NB4 (cell line): Measurements from ENCODE around the gene MCCC1.

Source experiments
- DNase-seq: peaks from one replicate; pipeline ENCODE4 v3.0.0; 2010; ENCODE audit warnings: low read depth
- H3K4me3 ChIP-seq: one replicate; pipeline ENCODE4 v1.5.1; 2011; ENCODE audit warnings: mild to moderate bottlenecking, low read depth, low read length, moderate library complexity
- CTCF ChIP-seq: IDR thresholded peaks from one replicate; pipeline ENCODE4 v1.5.1; 2012; ENCODE audit warnings: low read depth, low read length
- MAX ChIP-seq: IDR thresholded peaks from 2 replicates; pipeline ENCODE4 v1.6.1; 2011; ENCODE audit warnings: low read depth, low read length
- MYC ChIP-seq: IDR thresholded peaks from 2 replicates; pipeline ENCODE4 v1.6.1; 2011; ENCODE audit warnings: low read depth, low read length
- POLR2A ChIP-seq: IDR thresholded peaks from 2 replicates; pipeline ENCODE4 v1.6.1; 2011; ENCODE audit warnings: mild to moderate bottlenecking; ENCODE audit not compliant: insufficient read length; ENCODE audit errors: extremely low read depth

Gene MCCC1

GRCh38 chr3:182967218-182968204 is 131.8 kb downstream of the MCCC1 start:
- H3K4me3 ChIP-seq = no peak overlapping the region
- no peak for TF ChIP-seq POLR2A
- TF ChIP-seq CTCF = no peak
- TF ChIP-seq MAX = no peak
- no peak for TF ChIP-seq MYC
- DNase-seq = no peak

- no peak for DNase-seq
- no peak overlapping the region for H3K4me3 ChIP-seq
- TF ChIP-seq MYC = no peak
- TF ChIP-seq POLR2A = no peak
- TF ChIP-seq CTCF = no peak
- no peak for TF ChIP-seq MAX
Observed at GRCh38 chr3:182965861-182966366, 133.4 kb downstream of the MCCC1 start.
